Measurements from ENCODE around the gene UQCR10. TPM values are rescaled to one million over a fixed set of nuclear protein-coding genes. Genes with fewer than 3 reads are reported as not detected.
A peak's percentile ranks its signal among the peaks of the same experiment; 100 is the strongest.

Gene UQCR10
- total RNA-seq, 1 donor from 2014 or later: 381 TPM

- intact Hi-C loops (cut with DNase I): no loop called here
- DNase-seq (no peak), ATAC-seq (ENCODE audit: poor library complexity) (peak; percentile 62)
These were observed 11.3 kb upstream of the UQCR10 start for GRCh38 chr22:29755889-29756288.

GRCh38 chr22:29756341-29756740, 10.8 kb upstream of the UQCR10 start:
- ATAC-seq (ENCODE audit: poor library complexity): no peak
- intact Hi-C loops (cut with DNase I): no loop called here
- DNase-seq: no peak

GRCh38 chr22:29757096-29757495, 10.1 kb upstream of the UQCR10 start:
- DNase-seq (no peak), ATAC-seq (ENCODE audit: poor library complexity) (no peak)
- intact Hi-C loops (cut with DNase I): no loop called here

GRCh38 chr22:29758068-29758622, 9.0 kb upstream of the UQCR10 start:
- ATAC-seq (ENCODE audit: poor library complexity): no peak
- no peak for DNase-seq
- intact Hi-C loops (cut with DNase I): no loop called here

GRCh38 chr22:29758959-29759358, 8.2 kb upstream of the UQCR10 start:
- no peak for ATAC-seq (ENCODE audit: poor library complexity)

GRCh38 chr22:29762263-29762662, 4.9 kb upstream of the UQCR10 start:
- no peak for ATAC-seq (ENCODE audit: poor library complexity)
- no peak for DNase-seq
- intact Hi-C loops (cut with DNase I): loop anchor here (10.0 kb wide), 1 partner anchor 73 kb away; the partner anchor contains the start of gene ASCC2

More at GRCh38 chr22:29758959-29759358, 8.2 kb upstream of the UQCR10 start:
- DNase-seq: no peak
- intact Hi-C loops (cut with DNase I): no loop called here

- no peak for ATAC-seq (ENCODE audit: poor library complexity)
- intact Hi-C loops (cut with DNase I): loop anchor here (10.0 kb wide), 1 partner anchor 69 kb away; the partner anchor contains the start of gene ASCC2
- no peak for DNase-seq
These were observed 1.1 kb upstream of the UQCR10 start for GRCh38 chr22:29765905-29766631.

GRCh38 chr22:29766632-29767170, 468 bp upstream of the UQCR10 start, which contains the start of gene ZMAT5:
Gene ZMAT5 (minus strand): TSS chr22:29767007. CDS start chr22:29748544, 18,463 bp downstream.
- intact Hi-C loops (cut with DNase I): loop anchor here (10.0 kb wide), 1 partner anchor 68 kb away; the partner anchor contains the start of gene ASCC2
- peak; percentile 96 for DNase-seq
- ATAC-seq (ENCODE audit: poor library complexity): peak; percentile 98

GRCh38 chr22:29768052-29768693, 1.0 kb downstream of the UQCR10 start:
- peak; percentile 15 for ATAC-seq (ENCODE audit: poor library complexity)
- intact Hi-C loops (cut with DNase I): loop anchor here (10.0 kb wide), 1 partner anchor 67 kb away; the partner anchor contains the start of gene ASCC2
- DNase-seq: no peak

GRCh38 chr22:29769723-29770321, 2.7 kb downstream of the UQCR10 start:
- no peak for ATAC-seq (ENCODE audit: poor library complexity)
- intact Hi-C loops (cut with DNase I): loop anchor here (10.0 kb wide), 1 partner anchor 65 kb away; the partner anchor contains the start of gene ASCC2

GRCh38 chr22:29772170-29772641, 5.0 kb downstream of the UQCR10 start:
- intact Hi-C loops (cut with DNase I): no loop called here
- ATAC-seq (ENCODE audit: poor library complexity) (peak; percentile 13), DNase-seq (no peak)

More at GRCh38 chr22:29769723-29770321, 2.7 kb downstream of the UQCR10 start:
- DNase-seq: no peak

GRCh38 chr22:29773233-29773632, 6.1 kb downstream of the UQCR10 start:
- intact Hi-C loops (cut with DNase I): no loop called here
- no peak for DNase-seq
- no peak for ATAC-seq (ENCODE audit: poor library complexity)

- intact Hi-C loops (cut with DNase I): no loop called here
- no peak for ATAC-seq (ENCODE audit: poor library complexity)
- no peak for DNase-seq
These were observed 13.1 kb downstream of the UQCR10 start for GRCh38 chr22:29780220-29780619.

- peak; percentile 28 for ATAC-seq (ENCODE audit: poor library complexity)
- no peak for DNase-seq
- intact Hi-C loops (cut with DNase I): no loop called here
These were observed 13.8 kb downstream of the UQCR10 start for GRCh38 chr22:29780748-29781676.

- peak; percentile 77 for DNase-seq
- intact Hi-C loops (cut with DNase I): no loop called here
- peak; percentile 78 for ATAC-seq (ENCODE audit: poor library complexity)
These were observed 15.1 kb downstream of the UQCR10 start for GRCh38 chr22:29782061-29782845.

GRCh38 chr22:29784451-29785361, 17.5 kb downstream of the UQCR10 start:
- DNase-seq (peak; percentile 76), ATAC-seq (ENCODE audit: poor library complexity) (no peak)
- intact Hi-C loops (cut with DNase I): no loop called here
